IMR-90 (cell line): ENCODE measurements around the gene DGAT2L6. TPM values are rescaled to one million over a fixed set of nuclear protein-coding genes. Genes with fewer than 3 reads are reported as not detected.

Experiments used
- ATAC-seq: fragments of 200-7000 bp; cut with Tn5 transposase; 2 replicates; pipeline ENCODE4 v1.9.1; 2020; ENCODE audit warnings: low read depth, mild to moderate bottlenecking, moderate library complexity
- BruUV-seq: library from RNA; stranded (reverse); fragments of 400-500 nt; replicated peaks from 2 replicates; lab custom pipeline; 2021; lab: Mats Ljungman, UMichigan
- CTCF ChIA-PET: fragments of 300-600 bp; formaldehyde crosslinking; extraction: SDS; loops from one replicate; lab custom pipeline; 2021; ENCODE audit warnings: antibody characterized with exemption; lab: Yijun Ruan, JAX
- POLR2A ChIA-PET: fragments of 300-600 bp; sonication (Branson Sonifier 250); formaldehyde crosslinking; loops from one replicate; lab custom pipeline; 2022; ENCODE audit warnings: antibody characterized with exemption; ENCODE audit not compliant: unreplicated experiment; lab: Charles Lee
- DNase-seq: peaks from one replicate; pipeline ENCODE4 v3.0.0; 2013
- H2AFZ ChIP-seq: replicated peaks from 2 replicates; pipeline ENCODE3; 2013; ENCODE audit warnings: low read length, mild to moderate bottlenecking; ENCODE audit not compliant: poor library complexity
- H2AK5ac ChIP-seq: 2 replicates; pipeline ENCODE4 v1.6.1; 2013; ENCODE audit warnings: low read depth, low read length, inconsistent platforms
- H2AK9ac ChIP-seq: replicated peaks from 2 replicates; pipeline ENCODE3; 2013; ENCODE audit warnings: mild to moderate bottlenecking, low read depth, low read length, moderate library complexity; ENCODE audit not compliant: poor library complexity
- H2BK120ac ChIP-seq: 2 replicates; pipeline ENCODE4 v1.6.1; 2013; ENCODE audit warnings: low read depth, low read length, inconsistent platforms
- H2BK15ac ChIP-seq: 3 replicates; pipeline ENCODE4 v1.6.1; 2013; ENCODE audit warnings: low read depth, low read length, inconsistent platforms
- H2BK20ac ChIP-seq: 2 replicates; pipeline ENCODE4 v1.6.1; 2013; ENCODE audit warnings: low read depth, mild to moderate bottlenecking, inconsistent platforms, low read length, moderate library complexity
- H2BK5ac ChIP-seq: 2 replicates; pipeline ENCODE4 v1.6.1; 2013; ENCODE audit warnings: mild to moderate bottlenecking, low read depth, low read length, inconsistent platforms; ENCODE audit not compliant: poor library complexity, severe bottlenecking
- H3K14ac ChIP-seq: replicated peaks from 2 replicates; pipeline ENCODE4 v1.6.1; 2013; ENCODE audit warnings: low read depth, low read length, inconsistent platforms
- H3K18ac ChIP-seq: 2 replicates; pipeline ENCODE4 v1.6.1; 2013; ENCODE audit warnings: low read depth, low read length, control low read depth
- H3K23ac ChIP-seq: 2 replicates; pipeline ENCODE4 v1.6.1; 2013; ENCODE audit warnings: low read depth, low read length, inconsistent platforms
- H3K27ac ChIP-seq: 2 replicates; pipeline ENCODE4 v1.5.1; 2013; ENCODE audit warnings: mild to moderate bottlenecking, control low read depth, low read length; ENCODE audit not compliant: insufficient read depth
- H3K27me3 ChIP-seq: 2 replicates; pipeline ENCODE4 v1.6.1; 2013; ENCODE audit warnings: low read length; ENCODE audit not compliant: control insufficient read depth, insufficient read depth
- H3K36me3 ChIP-seq: 2 replicates; pipeline ENCODE4 v1.6.1; 2013; ENCODE audit warnings: low read length, mixed read lengths; ENCODE audit not compliant: control insufficient read depth, insufficient read depth
- H3K4ac ChIP-seq: 2 replicates; pipeline ENCODE4 v1.6.1; 2013; ENCODE audit warnings: low read depth, low read length, inconsistent platforms
- H3K4me1 ChIP-seq: 2 replicates; pipeline ENCODE4 v1.6.1; 2013; ENCODE audit warnings: low read length, mixed read lengths; ENCODE audit not compliant: control insufficient read depth, insufficient read depth
- H3K4me2 ChIP-seq: 2 replicates; pipeline ENCODE4 v1.6.1; 2013; ENCODE audit warnings: low read depth, mild to moderate bottlenecking, control low read depth, low read length, moderate library complexity
- H3K4me3 ChIP-seq: 2 replicates; pipeline ENCODE4 v1.5.1; 2013; ENCODE audit warnings: low read depth, mild to moderate bottlenecking, control low read depth, low read length, moderate library complexity; ENCODE audit not compliant: insufficient read depth
- H3K56ac ChIP-seq: 2 replicates; pipeline ENCODE4 v1.6.1; 2013; ENCODE audit warnings: low read length, inconsistent platforms; ENCODE audit not compliant: insufficient read depth; ENCODE audit errors: extremely low read depth
- H3K79me1 ChIP-seq, 2 experiments: 2 replicates each; pipeline ENCODE4 v1.6.1; 2013; ENCODE audit warnings: low read length in 2 of 2, inconsistent platforms in 1 of 2, low read depth in 1 of 2
- H3K9ac ChIP-seq: 2 replicates; pipeline ENCODE4 v1.6.1; 2013; ENCODE audit warnings: low read depth, low read length, control low read depth
- H3K9me1 ChIP-seq: 2 replicates; pipeline ENCODE4 v1.6.1; 2013; ENCODE audit warnings: low read length, inconsistent platforms; ENCODE audit not compliant: insufficient read depth
- H3K9me3 ChIP-seq: 2 replicates; pipeline ENCODE4 v1.6.1; 2013; ENCODE audit warnings: low read length; ENCODE audit not compliant: control insufficient read depth, insufficient read depth
- H4K20me1 ChIP-seq: 2 replicates; pipeline ENCODE4 v1.6.1; 2013; ENCODE audit warnings: low read length, inconsistent platforms; ENCODE audit not compliant: insufficient read depth
- H4K5ac ChIP-seq: 2 replicates; pipeline ENCODE4 v1.6.1; 2013; ENCODE audit warnings: mild to moderate bottlenecking, low read depth, low read length, control low read depth
- H4K8ac ChIP-seq, 2 experiments: 2 replicates each; pipeline ENCODE4 v1.6.1; 2013; ENCODE audit warnings: low read depth in 2 of 2, low read length in 2 of 2, control low read depth in 1 of 2, inconsistent platforms in 1 of 2
- H4K91ac ChIP-seq: 2 replicates; pipeline ENCODE4 v1.6.1; 2013; ENCODE audit warnings: low read depth, low read length, inconsistent platforms; ENCODE audit not compliant: insufficient read depth
- BHLHE40 ChIP-seq: fragments of 150-350 bp; IDR thresholded peaks from 2 replicates; pipeline ENCODE4 v1.6.1; 2016; ENCODE audit warnings: mild to moderate bottlenecking, low read depth, low read length
- CEBPB ChIP-seq: IDR thresholded peaks from 2 replicates; pipeline ENCODE4 v1.6.1; 2012; ENCODE audit warnings: low read depth, low read length, improper control_type of control experiment
- CHD1 ChIP-seq: IDR thresholded peaks from 2 replicates; pipeline ENCODE4 v1.6.1; 2012; ENCODE audit warnings: low read depth, low read length, improper control_type of control experiment
- CTCF ChIP-seq: conservative IDR thresholded peaks from 2 replicates; pipeline ENCODE4 v1.5.1; 2012; ENCODE audit warnings: mild to moderate bottlenecking, low read depth, low read length, improper control_type of control experiment
- ELK1 ChIP-seq: fragments of 150-350 bp; IDR thresholded peaks from 2 replicates; pipeline ENCODE4 v1.6.1; 2016; ENCODE audit warnings: low read depth, mild to moderate bottlenecking, low read length, moderate library complexity, borderline replicate concordance
- FOS ChIP-seq: fragments of 150-350 bp; IDR thresholded peaks from 2 replicates; pipeline ENCODE4 v1.6.1; 2016; ENCODE audit warnings: low read depth, low read length
- MAZ ChIP-seq: IDR thresholded peaks from 2 replicates; pipeline ENCODE4 v1.6.1; 2012; ENCODE audit warnings: low read depth, mild to moderate bottlenecking, low read length, improper control_type of control experiment, moderate library complexity, borderline replicate concordance
- NFE2L2 ChIP-seq: fragments of 150-350 bp; IDR thresholded peaks from 2 replicates; pipeline ENCODE4 v1.6.1; 2016; ENCODE audit warnings: low read depth, mild to moderate bottlenecking, low read length
- POLR2A ChIP-seq: IDR thresholded peaks from 2 replicates; pipeline ENCODE4 v1.6.1; 2012; ENCODE audit warnings: mild to moderate bottlenecking, low read depth, low read length
- RFX5 ChIP-seq: IDR thresholded peaks from 2 replicates; pipeline ENCODE4 v1.8.0; 2012; ENCODE audit warnings: low read depth, mild to moderate bottlenecking, low read length, moderate library complexity
- USF2 ChIP-seq: fragments of 150-350 bp; IDR thresholded peaks from 2 replicates; pipeline ENCODE4 v1.6.1; 2017; ENCODE audit warnings: mild to moderate bottlenecking, antibody characterized with exemption, low read length, low read depth
- WGBS, 2 experiments: methylation state at CpG; one replicate each; pipeline versions ENCODE4 v1.1.5 to v1.1.7; 2013; ENCODE audit warnings: missing lambda C conversion rate in 2 of 2; ENCODE audit not compliant: insufficient read length in 1 of 2; ENCODE audit errors: extremely low coverage in 2 of 2; 5-methylcytosine and 5-hydroxymethylcytosine counted together
- dilution Hi-C: fragments of 300-500 bp; cut with HindIII; formaldehyde crosslinking; loops from one replicate; pipeline ENCODE4 v1.14.3; 2018; ENCODE audit warnings: low sequenced_read_pairs; ENCODE audit not compliant: unreplicated experiment
- in situ Hi-C: fragments of 300-500 bp; cut with MboI; formaldehyde crosslinking; loops from 3 replicates; pipeline ENCODE4 v1.14.3; 2019; ENCODE audit warnings: low sequenced_read_pairs, inconsistent platforms, mixed read lengths
- intact Hi-C: fragments of 100-400 bp; cut with micrococcal nuclease; formaldehyde crosslinking; loops from 2 replicates; pipeline ENCODE4 v1.10.0; 2022
- polyA plus RNA-seq, 3 experiments: library from polyadenylated mRNA; depleted of rRNA; stranded (reverse); fragments of >200 nt; gene quantifications; 2 replicates each; pipeline ENCODE4 v1.2.3, GENCODE V29; 2012; ENCODE audit warnings: low replicate concordance in 1 of 3
- total RNA-seq: library from RNA; depleted of rRNA; stranded (reverse); fragments of >200 nt; gene quantifications from 2 replicates; pipeline ENCODE4 v1.2.3, GENCODE V29; 2012

DGAT2L6 gene
- total and polyA plus RNA-seq, 2 of the 4 experiments (the other 2 are of a cell fraction) = not detected

DNA sequence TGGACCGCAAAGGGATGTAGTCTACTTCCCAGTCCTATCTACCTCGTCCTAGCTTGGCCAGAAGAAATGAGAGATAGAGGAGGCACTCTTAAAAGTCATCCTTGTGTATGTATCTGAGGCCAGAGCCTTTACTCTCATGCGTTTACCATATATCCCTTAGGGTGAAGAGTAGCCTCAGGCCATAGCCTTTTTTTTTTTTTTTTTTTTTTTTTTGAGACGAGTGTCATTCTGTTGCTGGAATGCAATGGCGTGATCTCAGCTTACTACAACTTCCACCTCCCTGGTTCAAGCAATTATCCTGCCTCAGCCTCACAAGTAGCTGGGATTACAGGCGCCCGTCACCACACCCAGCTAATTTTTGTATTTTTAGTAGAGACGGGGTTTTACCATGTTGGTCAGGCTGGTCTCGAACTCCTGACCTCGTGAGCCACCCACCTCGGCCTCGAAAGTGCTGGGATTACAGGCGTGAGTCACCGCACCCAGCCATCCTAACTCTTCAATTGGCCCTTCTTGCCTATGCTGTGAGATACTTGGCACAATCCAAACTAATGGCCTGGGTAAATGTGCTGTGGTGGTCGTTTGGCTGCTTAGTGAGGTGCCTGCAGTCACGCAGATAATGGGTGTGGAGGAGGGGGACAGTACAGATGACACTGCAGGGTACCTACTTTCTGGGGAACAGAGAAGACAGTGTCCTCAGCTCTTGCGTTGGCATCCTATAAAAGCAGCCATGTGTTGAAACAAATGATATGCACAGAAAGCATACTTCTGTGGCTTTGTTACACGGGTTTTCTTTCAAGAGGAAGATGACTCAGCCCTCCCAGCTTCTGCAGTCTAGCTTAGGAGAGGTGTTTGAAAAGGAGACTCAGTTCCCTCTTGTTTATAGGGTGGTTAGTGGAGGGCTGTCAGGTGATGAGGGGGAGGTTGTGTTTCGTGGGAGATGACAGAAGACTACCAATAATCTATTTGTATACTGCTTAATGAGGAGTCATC is 10.4 kb upstream of the DGAT2L6 start:
- Histone ChIP-seq H2AK9ac (peak overlapping the region; percentile 45), H4K91ac (peak overlapping the region; percentile 81), H3K4me2 (0 out of 2 replicates have a peak overlapping the region, but pooled peaks have one; percentile 11), H3K36me3 (peaks cover 4% of the 10 kb centered on the region; the same call in 1 of the 2 replicates), H4K20me1 (no peaks in the 10 kb centered on the region), H2AK5ac (peak overlapping the region; percentile 80), H4K8ac (peak overlapping the region; percentile 4 to 75; a peak in 3 of 4 replicates), H3K4me3 (no peak overlapping the region), H2BK120ac (peak overlapping the region; percentile 93), H3K23ac (peak overlapping the region; percentile 85; the same call in 1 of the 2 replicates), H3K9me1 (peaks cover 6% of the 10 kb centered on the region; the same call in 1 of the 2 replicates), H3K9me3 (no peaks in the 10 kb centered on the region), H3K27ac (peak overlapping the region; percentile 80), H4K5ac (peak overlapping the region; percentile 19; the same call in 1 of the 2 replicates), H3K9ac (no peak overlapping the region), H3K14ac (peak overlapping the region; percentile 59; the same call in 1 of the 2 replicates), H3K56ac (no peak overlapping the region; the same call in 1 of the 2 replicates), H3K4me1 (peaks cover 11% of the 10 kb centered on the region), H3K18ac (peak overlapping the region; percentile 22), H3K79me1 (no peaks in the 10 kb centered on the region), H3K4ac (peak overlapping the region; percentile 96), H3K27me3 (no peaks in the 10 kb centered on the region; the same call in 1 of the 2 replicates), H2BK5ac (peak overlapping the region; percentile 92), H2AFZ (peak overlapping the region; percentile 44), H2BK20ac (peak overlapping the region; percentile 76; the same call in 1 of the 2 replicates), H2BK15ac (peak overlapping the region; percentile 29; the same call in 1 of the 3 replicates)
- no TSS peak for BruUV-seq
- ChIA-PET CTCF (no interaction called here), POLR2A (no interaction called here)
- WGBS, 2 experiments = no CpG with 5 or more reads among the region's 19 CpGs
- in situ Hi-C loops = no loop called here
- DNase-seq (peak; percentile 83), ATAC-seq (peak; percentile 66)
- intact Hi-C loops = no loop called here
- TF ChIP-seq POLR2A (no peak), CHD1 (no peak), FOS (0 out of 2 replicates have a peak, but pooled peaks have one; percentile 29), RFX5 (no peak), USF2 (0 out of 2 replicates have a peak, but pooled peaks have one; percentile 16), BHLHE40 (peak; percentile 53; the same call in 1 of the 2 replicates), CEBPB (no peak), ELK1 (no peak), NFE2L2 (no peak), MAZ (no peak), CTCF (no peak)
- dilution Hi-C loops = no loop called here
